Retina (tissue), 1 donor: ENCODE data around the gene CUZD1.
"Not testable (repeated sequence)": the region's sequence is repeated elsewhere in the genome, so short reads cannot be mapped to it uniquely, and the experiment has no call there.

Experiments
- DNase-seq: peaks from one replicate; pipeline ENCODE4 v3.0.0-alpha.2; 2016

CUZD1 gene, protein sequence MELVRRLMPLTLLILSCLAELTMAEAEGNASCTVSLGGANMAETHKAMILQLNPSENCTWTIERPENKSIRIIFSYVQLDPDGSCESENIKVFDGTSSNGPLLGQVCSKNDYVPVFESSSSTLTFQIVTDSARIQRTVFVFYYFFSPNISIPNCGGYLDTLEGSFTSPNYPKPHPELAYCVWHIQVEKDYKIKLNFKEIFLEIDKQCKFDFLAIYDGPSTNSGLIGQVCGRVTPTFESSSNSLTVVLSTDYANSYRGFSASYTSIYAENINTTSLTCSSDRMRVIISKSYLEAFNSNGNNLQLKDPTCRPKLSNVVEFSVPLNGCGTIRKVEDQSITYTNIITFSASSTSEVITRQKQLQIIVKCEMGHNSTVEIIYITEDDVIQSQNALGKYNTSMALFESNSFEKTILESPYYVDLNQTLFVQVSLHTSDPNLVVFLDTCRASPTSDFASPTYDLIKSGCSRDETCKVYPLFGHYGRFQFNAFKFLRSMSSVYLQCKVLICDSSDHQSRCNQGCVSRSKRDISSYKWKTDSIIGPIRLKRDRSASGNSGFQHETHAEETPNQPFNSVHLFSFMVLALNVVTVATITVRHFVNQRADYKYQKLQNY

DNA sequence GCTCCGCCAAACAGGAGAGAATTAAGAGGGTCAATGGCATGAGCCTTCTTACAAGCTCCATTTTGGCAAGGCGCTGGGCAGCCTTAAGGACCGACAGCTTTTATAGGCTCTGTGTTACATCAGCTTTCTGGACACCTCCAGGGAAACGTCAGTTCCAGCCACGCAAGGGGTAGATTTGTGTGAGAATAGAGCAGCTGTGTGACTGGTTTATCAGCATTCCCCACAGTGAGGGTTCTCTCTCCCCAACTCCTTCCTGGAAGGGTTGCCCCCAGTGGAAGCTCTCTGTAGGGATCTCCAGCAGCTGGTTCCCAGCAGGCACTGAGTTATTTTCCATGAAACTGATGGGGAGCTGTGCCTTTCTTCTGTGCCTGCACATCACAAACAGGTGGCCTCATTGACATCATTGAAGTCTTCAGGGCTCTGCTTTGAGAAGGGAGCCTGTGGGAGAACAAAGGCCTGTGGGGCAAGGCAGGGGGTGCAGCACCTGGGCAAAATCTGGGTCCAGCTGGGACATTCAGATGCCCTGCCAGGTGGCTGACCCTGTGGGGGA lies at the start of gene CUZD1:
CUZD1 (minus strand) TSS at position 75 of the 550 bp plus-strand sequence; CDS start at position 61, 14 bp downstream.
- no peak for DNase-seq

DNA sequence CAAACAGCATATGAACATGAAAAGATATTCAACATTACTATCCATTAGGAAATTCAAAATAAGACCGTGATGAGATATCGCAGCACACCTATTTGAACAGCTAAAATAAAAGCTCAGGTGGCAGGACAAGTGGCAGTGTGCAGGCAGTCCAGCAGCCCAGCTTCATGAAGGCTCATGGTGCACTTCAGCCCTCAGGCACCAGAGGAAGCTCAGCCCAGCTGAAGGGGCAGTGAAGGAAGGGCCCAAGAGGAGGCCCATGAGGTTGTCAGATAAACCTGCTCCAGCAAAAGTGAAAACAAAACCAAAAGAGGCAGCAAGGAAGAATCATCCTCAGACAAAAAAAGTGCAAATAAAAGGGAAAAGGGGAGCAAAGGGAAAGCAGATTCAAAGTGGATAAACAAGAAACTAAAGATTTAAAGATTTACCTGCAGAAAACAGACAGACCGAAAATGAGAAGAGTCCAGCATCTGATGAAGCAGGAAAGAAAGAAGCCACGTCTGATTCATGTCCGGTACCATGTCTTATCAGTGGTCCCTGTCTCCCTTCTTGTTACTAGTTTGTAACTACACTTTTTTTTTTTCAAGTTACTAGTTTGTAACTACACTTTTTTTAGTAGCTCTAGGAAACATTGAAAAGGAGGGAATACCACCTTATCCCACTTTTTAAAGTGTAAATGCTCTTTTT lies 48.7 kb upstream of the CUZD1 start:
- DNase-seq = no peak

DNA sequence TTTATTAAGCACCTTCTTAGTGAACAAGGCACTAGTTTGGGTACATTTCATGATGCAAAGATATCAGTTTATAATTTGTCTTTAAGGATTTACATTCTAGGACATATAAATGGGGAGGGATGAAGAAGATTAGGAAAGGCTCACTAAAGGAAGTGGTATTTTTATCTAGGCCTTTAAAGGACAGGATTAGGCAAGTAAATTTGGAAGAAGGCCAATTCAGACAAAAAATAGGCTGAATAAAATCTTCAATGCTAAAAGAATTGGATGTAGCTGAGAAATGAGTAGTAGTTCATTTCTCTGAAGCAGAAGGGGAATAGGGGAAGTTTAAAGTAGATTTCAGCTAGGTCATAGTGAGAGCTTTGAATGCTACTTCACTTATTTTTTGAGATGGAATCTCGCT lies 38.5 kb upstream of the CUZD1 start:
- no peak for DNase-seq

DNA sequence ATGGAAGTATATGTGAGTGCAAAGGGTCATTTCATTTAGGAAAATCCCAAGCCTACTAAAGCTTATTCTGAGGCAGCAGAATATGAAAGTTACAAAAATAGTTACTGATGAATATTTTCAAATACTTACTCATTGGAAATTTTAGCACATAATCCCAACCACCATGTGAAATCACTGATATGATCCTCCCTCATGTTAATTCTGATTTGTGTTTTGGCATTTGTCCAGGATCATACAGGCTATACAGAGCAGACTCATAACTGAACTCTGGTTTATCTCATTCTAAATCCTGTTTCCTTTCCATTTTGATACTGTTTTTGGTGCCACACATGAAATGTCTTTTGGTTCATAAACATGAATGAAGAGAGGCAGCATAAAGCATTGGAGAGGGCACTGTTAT lies 37.1 kb upstream of the CUZD1 start:
- no peak for DNase-seq

DNA sequence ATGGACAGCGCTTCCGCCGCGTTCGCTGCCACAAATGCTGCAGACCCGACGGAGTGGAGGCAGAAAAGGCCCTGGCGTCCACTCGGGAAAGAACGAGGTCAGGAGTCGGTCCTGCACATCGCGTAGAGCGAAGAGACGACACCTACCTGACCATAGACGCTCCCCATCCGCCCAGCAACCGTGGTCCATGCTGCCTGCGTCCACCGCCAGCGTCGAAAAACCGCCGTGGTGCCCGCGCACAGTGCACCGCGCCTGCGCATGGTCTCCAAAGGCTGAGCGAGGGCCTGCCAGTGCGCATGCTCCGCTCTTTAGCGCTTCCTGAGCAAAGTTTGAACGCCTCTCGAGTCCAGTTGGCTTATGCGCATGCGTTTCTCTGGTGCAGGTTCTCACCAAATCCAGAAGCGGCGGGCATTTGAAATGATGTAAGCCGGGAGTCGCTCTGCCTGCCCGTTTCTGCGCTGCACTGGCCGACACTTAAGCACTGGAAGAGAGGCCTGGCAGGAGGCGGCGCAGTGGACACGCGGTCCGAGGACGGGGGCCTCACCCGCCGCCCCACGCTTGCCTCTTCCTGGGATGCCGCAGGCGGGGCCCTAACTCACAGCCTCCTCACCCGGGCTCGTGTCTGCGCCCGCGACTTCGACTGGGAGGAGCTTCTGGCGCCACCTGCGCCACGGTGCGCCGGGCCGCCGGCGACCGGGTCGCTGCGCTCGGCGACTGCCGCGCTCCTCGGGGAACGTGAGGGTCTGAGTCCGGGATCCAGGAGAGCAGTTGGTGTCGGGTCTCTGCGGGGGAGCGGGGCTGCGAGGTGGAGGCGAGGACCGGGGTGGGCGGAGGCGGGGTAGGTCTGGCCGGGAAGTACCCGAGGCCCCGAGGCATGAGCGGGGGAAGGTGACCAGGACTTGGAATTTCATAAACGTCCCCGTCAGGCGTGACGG lies 33.9 kb upstream of the CUZD1 start, which contains the start of gene FAM24B:
FAM24B (minus strand) TSS at position 243 of the 935 bp plus-strand sequence. CDS start 29,066 bp downstream, outside the sequence.
- DNase-seq = peak; percentile 94

DNA sequence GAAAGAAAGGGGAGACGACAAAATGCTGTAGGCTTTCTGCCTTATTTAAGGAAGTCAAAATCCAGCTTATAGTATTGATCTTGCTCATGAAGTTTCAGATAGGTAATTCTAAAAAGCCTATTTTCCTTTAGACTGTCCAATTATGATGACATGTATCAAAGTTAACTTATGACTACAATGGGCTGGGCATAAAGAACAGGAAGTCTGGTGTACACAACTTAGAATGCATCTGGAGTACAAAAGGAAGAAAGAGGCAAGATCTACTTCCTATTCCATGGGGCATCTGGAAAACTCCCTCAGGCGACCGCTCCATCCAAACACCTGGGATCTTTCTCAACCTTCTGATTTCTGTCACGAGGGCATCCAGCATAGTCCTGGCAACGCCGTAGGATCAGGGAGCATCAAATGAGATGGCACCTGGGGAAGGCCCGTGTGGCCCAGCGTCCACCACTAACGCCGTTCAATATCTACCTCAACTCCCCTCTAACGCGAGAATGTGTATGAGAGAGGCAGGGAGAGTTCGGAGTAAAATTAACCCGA lies 33.2 kb upstream of the CUZD1 start:
- no peak for DNase-seq

DNA sequence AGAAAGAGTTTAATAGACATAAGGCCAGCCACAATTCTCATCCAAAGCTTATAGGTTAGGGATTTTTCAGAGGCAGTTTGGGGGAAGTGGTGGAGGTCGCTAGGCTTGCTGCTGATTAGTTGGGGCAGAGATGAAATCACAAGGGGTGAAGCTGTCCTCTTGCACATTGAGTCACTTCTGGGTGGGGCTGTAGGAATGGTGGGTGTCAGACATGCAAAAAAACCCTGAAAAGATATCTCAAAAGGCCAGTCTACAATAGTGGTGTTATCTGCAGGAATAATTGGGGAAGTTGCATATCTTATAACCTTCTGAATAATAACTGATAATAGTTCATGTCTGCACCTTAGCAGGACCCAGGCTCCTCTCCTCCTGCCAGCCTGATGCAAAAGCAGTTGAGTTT lies 31.6 kb upstream of the CUZD1 start:
- DNase-seq = no peak

DNA sequence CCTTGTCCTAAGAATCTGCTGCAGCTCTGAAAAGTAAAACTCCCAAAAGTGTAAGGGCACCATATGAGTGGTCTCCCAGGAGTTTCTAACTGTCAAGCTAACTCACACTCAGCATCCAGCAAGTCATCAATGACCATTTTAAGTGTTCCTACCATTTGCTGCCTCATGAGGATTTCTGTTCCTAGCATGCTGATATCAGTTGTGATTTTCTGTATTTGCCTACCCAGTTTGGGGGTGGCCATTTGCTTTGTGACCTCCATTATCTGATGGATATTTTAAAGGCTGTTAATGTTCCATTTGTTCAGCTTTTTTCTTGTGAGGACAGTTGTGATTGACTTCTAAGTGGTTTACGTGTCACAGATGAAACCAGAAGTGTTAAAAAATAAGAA lies 30.8 kb upstream of the CUZD1 start:
- no peak for DNase-seq

DNA sequence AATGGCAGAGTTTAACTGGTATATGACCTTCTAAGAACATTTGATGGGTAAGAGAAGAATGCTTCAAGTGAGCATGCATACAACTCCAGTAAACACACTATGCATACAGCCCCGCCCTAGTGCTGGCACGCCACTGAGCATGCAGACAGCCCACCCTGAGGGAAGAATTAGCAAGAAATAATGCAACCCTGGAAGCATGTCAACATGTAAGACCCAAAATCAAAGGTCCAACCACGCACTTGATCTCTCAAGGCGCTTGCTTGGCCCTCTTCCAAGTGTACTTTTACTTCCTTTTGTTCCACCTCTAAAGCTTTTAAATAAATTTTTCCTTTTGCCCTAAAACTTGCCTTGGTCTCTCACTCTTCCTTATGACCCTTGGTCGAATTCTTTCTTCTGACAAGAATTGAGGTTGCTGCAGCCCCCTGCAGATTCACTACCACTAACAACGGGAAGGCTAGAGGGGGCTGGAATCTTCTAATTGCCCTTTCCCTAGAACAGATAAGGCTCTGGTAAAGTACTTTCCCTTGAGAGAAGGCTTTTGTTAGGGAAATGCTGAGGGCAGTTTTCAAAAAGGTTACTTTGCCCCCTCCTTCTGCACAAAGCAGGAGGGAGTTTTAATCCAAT lies 30.3 kb upstream of the CUZD1 start:
- DNase-seq = no peak

DNA sequence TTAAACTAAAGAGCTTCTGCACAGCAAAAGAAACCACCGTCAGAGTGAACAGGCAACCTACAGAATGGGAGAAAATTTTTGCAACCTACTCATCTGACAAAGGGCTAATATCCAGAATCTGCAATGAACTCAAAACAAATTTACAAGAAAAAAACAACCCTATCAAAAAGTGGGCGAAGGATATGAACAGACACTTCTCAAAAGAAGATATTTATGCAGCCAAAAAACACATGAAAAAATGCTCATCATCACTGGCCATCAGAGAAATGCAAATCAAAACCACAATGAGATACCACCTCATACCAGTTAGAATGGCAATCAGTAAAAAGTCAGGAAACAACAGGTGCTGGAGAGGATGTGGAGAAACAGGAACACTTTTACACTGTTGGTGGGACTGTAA lies 26.3 kb upstream of the CUZD1 start:
- DNase-seq = not testable (repeated sequence)

DNA sequence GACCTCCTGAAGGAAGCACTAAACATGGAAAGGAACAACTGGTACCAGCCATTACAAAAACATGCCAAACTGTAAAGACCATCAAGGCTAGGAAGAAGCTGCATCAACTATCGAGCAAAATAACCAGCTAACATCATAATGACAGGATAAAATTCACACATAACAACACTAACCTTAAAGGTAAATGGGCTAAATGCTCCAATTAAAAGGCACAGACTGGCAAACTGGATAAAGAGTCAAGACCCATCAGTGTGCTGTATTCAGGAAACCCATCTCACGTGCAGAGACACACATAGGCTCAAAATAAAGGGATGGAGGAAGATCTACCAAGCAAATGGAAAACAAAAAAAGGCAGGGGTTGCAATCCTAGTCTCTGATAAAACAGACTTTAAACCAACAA lies 23.1 kb upstream of the CUZD1 start:
- not testable (repeated sequence) for DNase-seq

DNA sequence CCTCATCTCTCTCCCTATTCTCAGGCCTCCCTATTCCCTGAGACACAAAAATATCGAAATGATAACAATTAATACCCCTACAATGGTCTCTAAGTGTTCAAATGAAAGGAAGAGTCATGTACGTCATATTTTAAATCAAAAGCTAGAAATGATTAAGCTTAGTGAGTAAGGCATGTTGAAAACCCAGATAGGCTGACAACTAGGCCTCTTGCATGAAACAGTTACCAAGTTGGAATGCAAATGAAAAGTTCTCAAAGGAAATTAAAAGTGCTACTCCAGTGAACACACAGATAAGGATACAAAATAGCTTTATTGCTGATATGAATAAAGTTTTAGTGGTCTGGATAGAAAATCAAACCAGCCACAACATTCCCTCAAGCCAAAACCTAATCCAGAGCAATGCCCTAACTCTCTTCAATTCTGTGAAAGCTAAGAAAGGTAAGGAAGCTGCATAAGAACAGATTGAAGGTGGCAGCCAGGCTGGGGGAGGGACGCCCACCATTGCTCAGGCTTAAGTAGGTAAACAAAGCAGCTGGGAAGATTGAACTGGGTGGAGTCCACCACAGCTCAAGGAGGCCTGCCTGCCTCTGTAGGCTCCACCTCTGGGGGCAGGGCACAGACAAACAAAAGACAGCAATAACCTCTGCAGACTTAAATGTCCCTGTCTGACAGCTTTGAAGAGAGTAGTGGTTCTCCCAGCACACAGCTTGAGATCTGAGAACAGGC lies 21.3 kb upstream of the CUZD1 start:
- not testable (repeated sequence) for DNase-seq

DNA sequence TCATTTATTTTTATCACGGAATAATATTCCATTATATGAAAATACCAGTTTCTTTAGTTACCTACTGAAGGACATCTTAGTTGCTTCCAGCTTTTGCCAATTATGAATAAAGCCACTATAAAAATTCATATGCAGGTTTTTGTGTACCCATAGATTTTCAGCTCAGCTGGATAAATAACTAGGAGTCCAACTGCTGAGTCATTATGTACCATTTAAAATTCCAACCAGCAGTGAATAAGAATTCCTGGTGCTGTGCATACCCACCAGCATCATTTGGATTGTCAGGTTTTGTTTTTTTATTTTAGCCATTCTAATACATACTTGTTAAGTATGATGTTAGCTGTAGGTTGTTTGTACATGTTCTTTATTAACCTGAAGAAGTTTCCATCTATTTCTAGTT lies 19.2 kb upstream of the CUZD1 start:
- no peak for DNase-seq

DNA sequence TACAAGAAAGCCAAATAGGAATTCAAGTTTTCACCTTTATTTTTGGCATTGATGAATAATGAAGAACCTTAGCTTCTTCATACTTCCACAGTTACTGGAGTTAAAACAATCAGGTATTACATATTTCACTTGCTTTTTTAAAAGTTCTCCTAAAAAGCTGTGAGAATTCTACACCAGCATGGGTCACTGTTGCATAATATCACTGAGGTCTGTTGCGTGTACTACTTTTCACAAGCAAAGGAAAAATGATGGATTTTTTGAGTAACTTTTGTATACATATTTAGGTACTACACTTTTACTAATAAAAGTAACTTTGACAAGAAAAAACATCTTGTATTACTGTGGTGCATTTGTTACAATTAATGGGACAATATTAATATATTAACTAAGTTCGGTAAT lies 18.5 kb upstream of the CUZD1 start:
- no peak for DNase-seq

DNA sequence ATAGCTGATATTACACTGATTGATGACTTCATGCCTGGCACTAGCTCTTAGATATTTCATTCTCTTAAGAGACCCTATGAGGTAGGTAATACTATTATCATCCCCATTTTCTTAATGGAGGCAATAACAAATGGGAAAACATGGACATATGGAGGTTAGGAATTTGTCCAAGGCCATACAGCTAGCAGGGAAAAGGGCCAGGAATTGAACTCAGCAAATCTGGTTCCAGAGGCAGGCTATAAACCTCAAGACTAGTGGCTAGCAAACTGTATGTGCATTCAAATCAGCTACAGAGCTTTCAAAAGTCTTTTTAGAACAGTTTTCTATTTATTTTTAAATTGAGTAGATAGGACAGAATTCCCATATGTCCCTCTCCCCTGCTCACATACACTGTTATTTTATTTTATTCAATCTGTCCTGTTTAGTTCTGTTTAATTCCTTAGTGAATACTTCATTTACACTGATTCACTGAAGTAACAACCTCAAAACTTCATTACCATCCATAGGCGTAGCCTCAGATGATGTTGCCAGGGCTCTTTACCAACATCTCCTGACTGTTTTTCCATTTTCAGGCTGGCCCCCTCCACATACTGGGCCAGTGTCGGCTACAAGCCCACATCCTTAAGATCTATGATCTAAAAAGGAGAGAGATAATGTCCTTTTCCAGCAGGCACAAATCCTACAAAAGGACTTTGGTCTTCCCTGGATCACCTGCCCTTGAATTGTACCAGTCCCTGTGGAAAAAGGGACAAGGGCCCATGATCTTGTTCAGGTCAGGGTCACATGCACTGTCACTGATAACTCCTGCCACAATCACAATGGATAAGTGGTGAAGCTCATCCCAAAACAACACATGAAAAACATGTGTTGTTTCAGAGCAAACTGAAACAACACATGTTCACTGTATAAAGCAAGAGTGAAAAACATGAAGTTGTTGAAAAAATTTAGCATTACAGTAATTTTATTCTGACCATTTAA lies 17.8 kb upstream of the CUZD1 start:
- no peak for DNase-seq

DNA sequence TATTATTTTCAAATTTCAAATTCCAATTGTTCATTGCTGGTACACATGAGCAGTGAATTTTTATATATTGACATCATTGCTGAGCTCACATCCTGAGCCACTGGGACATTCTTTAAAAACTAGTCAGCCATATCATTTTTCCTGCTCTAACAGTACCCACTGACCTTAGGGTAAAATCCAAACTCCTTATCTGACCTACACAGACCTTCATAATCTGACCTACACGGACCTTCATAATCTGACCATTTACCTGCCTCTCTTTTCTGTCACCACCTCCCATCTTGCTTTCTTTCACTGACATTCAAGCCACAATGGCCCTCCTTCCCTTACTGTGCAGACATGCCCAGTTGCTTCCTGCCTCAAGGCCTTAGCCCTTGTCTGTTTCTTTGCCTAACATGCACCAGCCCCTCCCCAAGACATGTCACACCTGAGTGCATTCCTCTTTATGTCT lies 16.1 kb upstream of the CUZD1 start:
- no peak for DNase-seq

DNA sequence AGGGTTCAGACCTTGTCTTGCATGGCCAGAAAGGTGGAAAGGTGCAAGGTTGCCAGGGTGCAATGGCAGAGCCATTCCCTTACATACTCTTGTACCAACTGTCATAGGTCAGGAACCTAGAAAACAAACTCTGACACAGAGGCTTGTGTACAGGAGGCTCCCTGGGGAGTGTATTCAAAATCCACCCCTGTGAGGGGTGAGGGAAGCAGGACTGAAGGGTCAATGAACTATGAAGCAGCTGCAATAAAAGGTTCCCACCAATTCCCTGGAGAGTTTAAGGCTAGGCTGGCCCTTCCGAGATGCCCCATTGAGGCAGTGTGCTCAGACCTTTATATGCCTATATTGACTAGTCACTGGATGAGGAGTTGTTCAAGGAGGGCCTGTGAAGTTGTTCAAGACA lies 13.9 kb upstream of the CUZD1 start:
- DNase-seq = no peak

DNA sequence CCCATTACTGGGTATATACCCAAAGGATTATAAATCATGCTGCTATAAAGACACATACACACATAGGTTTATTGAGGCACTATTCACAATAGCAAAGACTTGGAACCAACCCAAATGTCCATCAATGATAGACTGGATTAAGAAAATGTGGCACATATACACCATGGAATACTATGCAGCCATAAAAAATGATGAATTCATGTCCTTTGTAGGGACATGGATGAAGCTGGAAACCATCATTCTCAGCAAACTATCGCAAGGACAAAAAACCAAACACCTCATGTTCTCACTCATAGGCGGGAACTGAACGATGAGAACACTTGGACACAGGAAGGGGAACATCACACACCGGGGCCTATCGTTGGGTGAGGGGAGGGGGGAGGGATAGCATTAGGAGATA lies 12.4 kb upstream of the CUZD1 start:
- not testable (repeated sequence) for DNase-seq

DNA sequence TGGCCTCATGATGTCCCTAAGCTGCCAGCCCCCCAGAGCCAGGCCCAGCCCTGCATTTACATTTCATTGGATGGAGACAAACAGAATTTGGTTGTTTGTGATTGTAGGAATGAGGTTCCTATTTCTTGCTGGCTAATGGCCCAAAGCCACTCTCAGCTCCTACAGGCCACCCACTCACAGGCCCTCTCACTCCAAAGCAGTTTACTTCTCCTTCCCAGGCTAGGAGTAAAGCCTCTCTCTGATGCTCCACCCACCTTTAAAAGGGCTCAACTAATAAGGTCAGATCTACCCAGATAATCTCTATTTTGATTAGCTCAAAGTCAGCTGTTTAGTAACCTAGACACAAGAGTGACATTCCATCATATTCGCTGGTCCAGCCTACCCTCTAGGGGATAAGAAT lies 11.2 kb upstream of the CUZD1 start:
- DNase-seq = no peak

DNA sequence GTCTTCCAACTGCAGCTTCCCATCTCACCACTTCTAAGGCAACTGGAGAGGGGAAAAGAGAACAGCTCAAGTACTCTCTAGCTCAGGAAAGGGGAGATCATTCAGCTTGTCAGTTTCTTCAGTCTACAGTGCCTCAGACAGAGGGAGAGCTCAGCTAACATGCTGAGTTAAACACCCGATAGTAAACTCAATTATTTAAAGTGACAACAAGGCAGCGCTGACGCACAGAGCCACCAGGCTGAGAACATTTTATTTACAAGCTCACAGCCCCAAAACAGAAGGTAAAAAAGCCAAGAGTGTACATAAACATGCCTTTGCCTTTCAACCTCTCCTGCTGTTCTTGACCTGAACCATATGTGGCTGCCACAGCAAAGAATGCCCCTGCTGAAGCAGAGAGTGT lies 10.1 kb upstream of the CUZD1 start:
- no peak for DNase-seq
